DLD1 (cell line): Measurements from ENCODE around the gene CLSTN1.

Experiments
- in situ Hi-C: cut with HindIII; loops from 2 replicates; pipeline ENCODE4 v1.10.0; 2017; ENCODE audit warnings: low sequenced_read_pairs

Gene CLSTN1

GRCh38 chr1:9852004-9852403 is 28.2 kb upstream of the CLSTN1 start:
- in situ Hi-C loops = no loop called here

- in situ Hi-C loops = no loop called here
These were observed 26.8 kb upstream of the CLSTN1 start for GRCh38 chr1:9850442-9851162.

- in situ Hi-C loops = no loop called here
These were observed 26.1 kb upstream of the CLSTN1 start for GRCh38 chr1:9849691-9850441.

GRCh38 chr1:9848022-9848421 is 24.3 kb upstream of the CLSTN1 start:
- in situ Hi-C loops = no loop called here

GRCh38 chr1:9847269-9847668 is 23.5 kb upstream of the CLSTN1 start:
- in situ Hi-C loops = no loop called here

GRCh38 chr1:9846611-9847171 is 22.9 kb upstream of the CLSTN1 start:
- in situ Hi-C loops = no loop called here

- in situ Hi-C loops = no loop called here
These were observed 22.1 kb upstream of the CLSTN1 start for GRCh38 chr1:9845914-9846313.

GRCh38 chr1:9844756-9845155 is 21.0 kb upstream of the CLSTN1 start:
- in situ Hi-C loops = no loop called here

- in situ Hi-C loops = no loop called here
These were observed 20.3 kb upstream of the CLSTN1 start for GRCh38 chr1:9844106-9844505.

- in situ Hi-C loops = no loop called here
These were observed 19.8 kb upstream of the CLSTN1 start for GRCh38 chr1:9843576-9843945.

GRCh38 chr1:9842781-9843575 is 19.2 kb upstream of the CLSTN1 start:
- in situ Hi-C loops = no loop called here

- in situ Hi-C loops = no loop called here
These were observed 18.4 kb upstream of the CLSTN1 start for GRCh38 chr1:9842073-9842711.

- in situ Hi-C loops = no loop called here
These were observed 17.7 kb upstream of the CLSTN1 start for GRCh38 chr1:9841460-9841859.

- in situ Hi-C loops = no loop called here
These were observed 16.4 kb upstream of the CLSTN1 start for GRCh38 chr1:9840176-9840575.

- in situ Hi-C loops = no loop called here
These were observed 15.2 kb upstream of the CLSTN1 start for GRCh38 chr1:9838946-9839345.

- in situ Hi-C loops = no loop called here
These were observed 12.8 kb upstream of the CLSTN1 start for GRCh38 chr1:9836632-9836960.

GRCh38 chr1:9835758-9836631 is 12.2 kb upstream of the CLSTN1 start:
- in situ Hi-C loops = no loop called here

GRCh38 chr1:9835404-9835757 is 11.6 kb upstream of the CLSTN1 start:
- in situ Hi-C loops = no loop called here

- in situ Hi-C loops = no loop called here
These were observed 9.9 kb upstream of the CLSTN1 start for GRCh38 chr1:9833632-9834031.

- in situ Hi-C loops = no loop called here
These were observed 3.9 kb upstream of the CLSTN1 start for GRCh38 chr1:9827558-9828185.
